ENCODE data around the gene LMLN.

The LMLN gene

DNA sequence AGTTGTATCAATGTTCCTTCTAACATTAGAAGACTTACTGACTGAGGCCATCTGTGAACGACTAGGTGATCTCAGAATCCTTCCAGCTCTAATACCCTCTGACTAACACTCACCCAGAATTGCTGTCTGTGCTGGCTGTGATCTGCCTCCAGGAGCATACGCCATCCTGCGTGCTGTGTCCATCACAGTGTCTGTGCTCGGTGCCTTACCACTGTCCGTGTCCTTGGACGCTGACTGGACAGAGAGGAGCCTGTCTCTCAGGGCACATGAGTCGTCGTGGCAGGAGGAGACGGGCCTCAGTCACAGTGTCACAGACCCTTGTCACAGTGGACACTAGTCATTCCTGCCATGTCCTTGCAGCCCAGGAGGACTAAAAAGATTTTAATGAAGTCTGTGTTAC lies 83.1 kb downstream of the LMLN start:
- TF ChIP-seq, protein P1, sequence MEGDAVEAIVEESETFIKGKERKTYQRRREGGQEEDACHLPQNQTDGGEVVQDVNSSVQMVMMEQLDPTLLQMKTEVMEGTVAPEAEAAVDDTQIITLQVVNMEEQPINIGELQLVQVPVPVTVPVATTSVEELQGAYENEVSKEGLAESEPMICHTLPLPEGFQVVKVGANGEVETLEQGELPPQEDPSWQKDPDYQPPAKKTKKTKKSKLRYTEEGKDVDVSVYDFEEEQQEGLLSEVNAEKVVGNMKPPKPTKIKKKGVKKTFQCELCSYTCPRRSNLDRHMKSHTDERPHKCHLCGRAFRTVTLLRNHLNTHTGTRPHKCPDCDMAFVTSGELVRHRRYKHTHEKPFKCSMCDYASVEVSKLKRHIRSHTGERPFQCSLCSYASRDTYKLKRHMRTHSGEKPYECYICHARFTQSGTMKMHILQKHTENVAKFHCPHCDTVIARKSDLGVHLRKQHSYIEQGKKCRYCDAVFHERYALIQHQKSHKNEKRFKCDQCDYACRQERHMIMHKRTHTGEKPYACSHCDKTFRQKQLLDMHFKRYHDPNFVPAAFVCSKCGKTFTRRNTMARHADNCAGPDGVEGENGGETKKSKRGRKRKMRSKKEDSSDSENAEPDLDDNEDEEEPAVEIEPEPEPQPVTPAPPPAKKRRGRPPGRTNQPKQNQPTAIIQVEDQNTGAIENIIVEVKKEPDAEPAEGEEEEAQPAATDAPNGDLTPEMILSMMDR (IDR thresholded peaks at IDR 0.05): no peak

DNA sequence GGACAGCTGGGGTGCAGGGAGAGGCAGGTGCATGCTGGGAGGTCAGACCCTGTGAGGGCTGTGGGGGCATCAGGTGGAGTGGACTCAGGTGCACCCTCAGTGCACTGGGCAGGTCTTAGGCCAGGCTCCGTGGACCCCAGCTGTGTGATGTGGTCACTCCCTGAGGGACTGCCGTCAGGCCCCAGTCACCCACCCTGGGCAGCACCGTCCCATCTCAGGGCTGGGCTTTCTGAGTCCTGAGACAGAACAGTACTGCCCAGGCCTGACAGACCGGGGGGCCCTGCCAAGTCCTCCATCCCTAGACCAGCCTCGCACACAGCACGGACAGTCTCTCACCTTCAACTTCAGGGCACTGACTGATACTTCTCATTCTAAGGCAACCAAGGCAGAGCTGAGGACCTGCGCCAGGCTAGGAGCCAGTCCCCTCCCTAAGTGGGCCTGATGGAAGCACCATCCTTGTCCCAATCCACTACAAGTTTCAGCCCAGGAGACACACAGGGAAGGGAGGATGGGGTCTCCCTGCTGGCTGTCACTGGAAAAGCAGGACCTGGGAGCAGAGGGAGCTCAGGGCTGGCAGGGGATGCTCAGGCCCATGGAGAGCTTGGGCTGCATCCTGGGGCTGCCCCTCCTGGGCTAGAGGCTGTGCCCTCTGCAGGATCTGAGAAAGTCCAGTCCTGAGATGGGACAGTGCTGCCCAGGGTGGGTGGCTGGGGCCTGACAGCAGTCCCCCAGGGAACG lies 86.3 kb downstream of the LMLN start:
- TF ChIP-seq, protein P1 (IDR thresholded peaks at IDR 0.05): no peak

DNA sequence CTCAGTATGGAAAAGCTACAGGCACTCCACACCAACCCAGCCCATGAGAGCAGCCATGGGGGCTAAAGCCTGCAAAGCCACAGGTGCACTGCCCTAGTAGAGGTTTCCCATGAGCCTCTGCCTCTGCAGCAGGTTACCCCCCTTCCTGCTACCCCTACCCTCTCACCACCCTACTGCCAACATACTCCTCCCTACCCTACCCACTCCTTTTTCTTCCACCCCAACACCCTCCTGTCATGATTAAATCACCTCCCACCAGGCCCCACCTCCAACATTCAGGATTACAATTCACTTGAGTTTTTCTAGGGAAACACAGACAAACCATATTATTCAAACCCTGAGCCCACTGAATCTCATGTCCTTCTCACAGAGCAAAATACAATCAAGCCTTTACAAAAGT lies 88.4 kb downstream of the LMLN start:
- TF ChIP-seq, protein P1 (IDR thresholded peaks at IDR 0.05): no peak

DNA sequence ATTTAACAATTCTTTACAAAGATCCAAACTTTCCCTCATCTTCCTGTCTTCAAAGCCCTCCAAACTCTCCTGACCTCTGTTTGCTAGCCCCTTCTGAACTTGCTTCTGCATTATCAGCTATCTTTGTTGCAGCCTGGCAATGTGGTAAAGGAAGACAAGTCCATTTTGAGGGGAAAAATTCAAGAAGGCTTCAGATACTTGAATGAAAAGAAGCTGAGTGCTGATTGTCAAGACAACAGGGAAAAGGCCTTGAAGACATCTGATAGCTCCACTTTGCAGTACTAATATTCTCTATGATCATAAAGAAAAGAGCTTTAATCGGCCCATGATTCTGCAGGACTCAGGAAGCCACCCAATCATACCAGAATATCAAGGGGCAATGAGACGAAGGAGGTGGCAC lies 91.8 kb downstream of the LMLN start:
- TF ChIP-seq, protein P1 (IDR thresholded peaks at IDR 0.05): no peak

DNA sequence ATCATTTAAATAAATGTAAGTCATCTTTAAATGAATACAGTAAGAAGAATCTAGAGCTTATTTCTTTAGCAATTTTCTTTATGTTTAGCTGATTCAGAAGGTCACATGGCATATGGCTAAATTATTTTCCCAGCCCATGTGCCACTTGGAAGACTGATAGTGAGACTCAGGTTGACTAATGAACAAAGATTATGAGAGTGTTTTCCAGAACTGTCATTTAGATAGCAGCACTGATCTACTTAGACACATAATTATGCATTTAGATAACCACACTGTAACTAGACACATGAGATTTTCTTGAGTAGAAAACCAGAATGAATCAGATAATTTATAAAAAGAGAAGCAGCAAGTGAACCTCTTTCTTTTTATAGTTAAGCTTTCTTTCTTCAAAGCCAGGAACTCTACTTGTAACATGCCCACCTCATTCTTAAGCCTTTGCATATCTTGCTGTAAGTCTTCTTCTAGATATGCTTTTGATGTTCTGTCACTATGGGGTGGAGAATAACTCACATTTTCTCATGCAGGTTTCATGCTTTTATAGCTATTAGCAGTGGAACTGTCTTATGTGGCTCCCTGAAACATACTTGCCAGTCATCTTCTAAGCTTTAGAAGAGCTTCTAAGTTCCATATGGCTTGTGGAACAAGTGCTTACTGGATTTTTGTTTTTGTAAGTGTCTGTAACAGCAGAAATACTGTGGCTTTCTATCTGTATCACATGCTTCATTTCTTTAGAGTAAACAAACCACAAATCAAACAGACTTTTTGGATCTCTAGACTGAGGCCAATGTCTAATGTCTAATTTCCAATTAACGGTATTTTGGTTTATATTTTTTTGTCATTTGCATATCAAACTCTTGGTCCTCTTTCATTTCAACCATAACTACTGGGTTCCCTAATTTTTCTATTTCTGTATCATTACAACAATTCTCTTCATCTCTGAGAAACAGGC lies 101.4 kb downstream of the LMLN start:
- TF ChIP-seq, protein P1 (IDR thresholded peaks at IDR 0.05): no peak

DNA sequence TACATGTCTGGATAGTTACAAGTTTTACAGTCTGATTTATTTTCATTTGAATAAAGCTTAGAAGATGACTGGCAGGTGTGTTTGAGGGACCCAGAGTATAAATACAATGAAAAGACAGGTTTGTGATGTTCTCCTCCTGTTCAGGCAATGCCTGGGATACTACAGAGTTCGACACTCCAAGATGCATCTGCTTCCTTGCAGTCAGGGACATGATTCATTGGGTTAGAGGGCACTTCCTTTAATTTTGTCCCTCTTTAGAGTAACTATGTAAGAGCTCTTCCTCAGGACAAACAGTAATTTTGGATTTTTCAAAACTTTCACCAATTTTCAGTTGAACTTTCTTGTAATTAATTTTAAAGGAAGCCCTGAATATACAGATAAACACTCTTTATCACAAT lies 102.0 kb downstream of the LMLN start:
- TF ChIP-seq, protein P1 (IDR thresholded peaks at IDR 0.05): no peak

DNA sequence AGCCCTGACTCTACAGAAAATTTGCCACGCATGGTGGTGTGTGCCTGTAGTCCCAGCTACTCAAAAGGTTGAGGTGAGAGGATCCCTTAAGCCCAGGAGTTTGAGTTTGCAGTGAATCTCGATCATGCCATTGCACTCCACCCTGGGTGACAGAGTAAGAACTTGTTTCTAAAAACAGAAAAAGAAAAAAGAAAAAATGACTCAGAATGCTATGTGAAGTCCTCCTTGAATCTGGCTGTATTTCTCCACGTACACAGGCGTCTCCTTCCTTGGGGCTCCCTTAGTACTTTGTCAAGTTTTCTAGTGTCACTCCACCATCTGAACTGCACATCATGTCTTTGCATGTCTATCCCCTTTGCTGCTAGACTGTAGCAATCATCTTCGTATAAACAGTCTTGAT lies 104.4 kb downstream of the LMLN start:
- TF ChIP-seq, protein P1 (IDR thresholded peaks at IDR 0.05): no peak

Data from LNCAP (cell line).